NCI-H2227 (cell line): ENCODE results near the gene PIM3.

Experiments used
- DNase-seq: peaks from one replicate; lab custom pipeline; 2025; ENCODE audit not compliant: unreplicated experiment; lab: John Stamatoyannopoulos, UW

The PIM3 gene

GRCh38 chr22:49960159-49961004 lies at the start of gene PIM3:
Gene PIM3, plus strand, starts transcription at chr22:49960772. Its CDS starts 176 bp downstream, at chr22:49960948.
- DNase-seq = peak; percentile 97

- DNase-seq = no peak
Observed at GRCh38 chr22:49911881-49912625, 48.5 kb upstream of the PIM3 start.

- DNase-seq = no peak
Observed at GRCh38 chr22:49913026-49913425, 47.5 kb upstream of the PIM3 start.

DNA sequence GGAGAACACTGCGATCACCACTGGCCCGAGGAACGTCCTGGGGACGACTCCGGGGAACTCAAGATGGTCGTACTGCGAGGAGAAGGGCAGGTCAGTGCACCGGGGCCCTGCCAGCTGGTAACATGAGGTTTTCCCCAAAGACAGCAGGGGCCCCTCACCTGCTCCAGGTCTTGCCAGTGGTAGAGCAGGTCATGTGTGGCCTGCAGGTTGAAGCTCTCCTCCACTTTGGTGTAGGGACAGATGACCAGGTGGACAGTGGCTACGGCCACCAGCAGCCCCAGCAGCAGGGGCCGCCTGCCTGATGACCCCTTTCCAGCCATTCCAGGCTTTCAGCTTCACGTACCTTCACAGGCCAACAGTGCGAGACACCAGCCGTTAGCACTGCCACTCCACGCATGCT lies 47.1 kb upstream of the PIM3 start:
- DNase-seq = no peak

DNA sequence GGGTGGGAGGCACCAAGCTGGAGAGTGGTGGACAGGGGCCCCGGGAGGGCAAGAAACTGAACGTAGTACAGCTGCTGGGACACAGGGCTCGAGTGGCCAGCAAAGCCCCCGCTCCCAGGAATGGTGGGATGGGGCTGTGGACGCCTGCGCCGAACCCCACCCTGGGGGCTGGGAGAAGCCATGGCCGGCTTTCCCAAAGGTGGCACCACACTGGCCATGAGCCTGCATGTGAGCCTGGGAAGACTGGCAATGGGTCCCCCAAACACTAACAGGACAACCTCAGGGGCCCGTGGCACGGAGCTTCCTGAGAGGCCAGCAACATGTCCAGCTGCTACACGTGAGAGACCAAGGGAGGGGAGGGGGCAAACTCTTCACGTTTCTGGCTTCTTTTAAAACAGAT lies 46.3 kb upstream of the PIM3 start:
- DNase-seq = no peak

- DNase-seq = no peak
Observed at GRCh38 chr22:49915610-49916009, 45.0 kb upstream of the PIM3 start.

GRCh38 chr22:49916831-49917230 lies 43.7 kb upstream of the PIM3 start:
- no peak for DNase-seq

DNA sequence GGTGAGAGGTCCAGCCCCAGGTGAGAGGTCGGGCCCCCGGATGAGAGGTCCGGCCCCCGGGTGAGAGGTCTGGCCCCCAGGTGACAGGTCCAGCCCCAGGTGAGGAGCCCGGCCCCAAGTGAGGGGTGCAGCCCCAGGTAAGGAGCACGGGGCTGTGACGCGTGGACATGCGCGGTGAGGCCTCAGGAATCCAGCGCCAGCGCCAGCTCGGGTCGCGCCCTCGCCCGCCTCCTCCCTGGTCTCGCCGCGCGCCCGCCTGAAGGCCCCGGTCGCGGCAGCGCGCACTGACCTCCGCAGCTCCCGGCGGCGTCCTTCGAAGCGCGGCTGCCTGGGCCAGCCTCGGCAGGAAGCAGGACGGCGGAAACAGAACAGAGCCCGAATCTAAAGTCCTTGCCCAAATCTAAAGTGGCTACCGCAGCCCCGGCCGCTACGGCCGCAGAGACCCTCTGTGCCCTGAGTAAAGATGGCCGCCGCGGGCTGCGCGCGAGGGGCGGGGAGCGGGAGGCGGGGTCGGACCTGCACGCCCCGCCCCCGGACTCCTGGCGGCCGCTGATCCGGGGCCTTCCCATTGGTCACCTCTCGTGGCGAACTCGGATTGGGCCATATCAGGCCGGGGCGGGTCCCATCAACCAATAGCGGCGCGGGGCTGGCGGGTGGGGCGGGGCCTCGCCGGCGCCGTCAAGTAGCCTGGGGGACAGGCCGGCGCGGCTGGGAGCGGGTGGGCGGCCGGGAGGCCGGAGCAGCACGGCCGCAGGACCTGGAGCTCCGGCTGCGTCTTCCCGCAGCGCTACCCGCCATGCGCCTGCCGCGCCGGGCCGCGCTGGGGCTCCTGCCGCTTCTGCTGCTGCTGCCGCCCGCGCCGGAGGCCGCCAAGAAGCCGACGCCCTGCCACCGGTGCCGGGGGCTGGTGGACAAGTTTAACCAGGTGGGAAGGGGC lies 42.3 kb upstream of the PIM3 start, which contains the start of the genes ALG12 and CRELD2:
ALG12 (minus strand) TSS at position 465 of the 937 bp plus-strand sequence. CDS start 4,673 bp downstream, outside the sequence.
CRELD2 (plus strand) TSS at position 661 of the 937 bp plus-strand sequence; CDS start at position 797, 136 bp downstream.
- DNase-seq = peak; percentile 95

DNA sequence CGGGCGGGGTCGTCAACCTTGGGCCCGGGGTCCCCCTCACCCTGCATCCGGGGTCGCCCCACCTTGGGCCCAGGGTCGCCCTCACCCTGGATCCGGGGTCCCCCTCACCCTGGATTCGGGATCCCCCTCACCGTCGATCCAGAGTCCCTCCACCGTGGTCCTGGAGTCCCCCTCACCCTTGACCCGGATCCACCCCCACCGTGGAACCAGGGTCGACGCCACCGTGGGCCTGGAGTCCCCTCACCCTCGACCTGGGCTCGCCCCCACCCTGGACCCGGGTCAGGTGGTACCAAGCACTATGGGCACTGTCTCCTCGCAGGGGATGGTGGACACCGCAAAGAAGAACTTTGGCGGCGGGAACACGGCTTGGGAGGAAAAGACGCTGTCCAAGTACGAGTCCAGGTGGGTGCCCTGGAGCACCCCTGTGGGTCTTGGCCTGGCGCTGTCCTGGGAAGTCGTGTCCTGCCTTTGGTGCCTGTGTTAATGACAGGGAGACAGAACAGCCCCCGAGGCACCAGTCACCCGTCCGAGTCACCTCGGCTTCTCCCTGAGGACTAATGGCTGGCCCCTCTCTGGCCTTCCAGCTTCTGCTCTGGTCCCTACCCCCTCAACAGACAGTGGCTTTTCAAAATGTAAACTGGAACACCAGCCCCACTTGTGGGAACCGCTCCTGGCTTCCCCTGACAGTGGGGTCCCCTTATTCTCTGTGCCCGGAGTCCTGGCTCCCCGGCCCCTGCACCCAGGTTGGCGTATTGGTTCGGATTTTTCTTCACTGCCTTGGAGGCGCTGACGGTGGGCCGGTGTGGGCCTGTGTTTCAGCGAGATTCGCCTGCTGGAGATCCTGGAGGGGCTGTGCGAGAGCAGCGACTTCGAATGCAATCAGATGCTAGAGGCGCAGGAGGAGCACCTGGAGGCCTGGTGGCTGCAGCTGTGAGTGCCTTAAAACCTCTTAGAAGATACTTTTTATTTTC lies 41.4 kb upstream of the PIM3 start:
- DNase-seq = no peak

- no peak for DNase-seq
Observed at GRCh38 chr22:49920859-49921258, 39.7 kb upstream of the PIM3 start.

GRCh38 chr22:49921508-49922278 lies 38.9 kb upstream of the PIM3 start:
- DNase-seq = no peak

DNA sequence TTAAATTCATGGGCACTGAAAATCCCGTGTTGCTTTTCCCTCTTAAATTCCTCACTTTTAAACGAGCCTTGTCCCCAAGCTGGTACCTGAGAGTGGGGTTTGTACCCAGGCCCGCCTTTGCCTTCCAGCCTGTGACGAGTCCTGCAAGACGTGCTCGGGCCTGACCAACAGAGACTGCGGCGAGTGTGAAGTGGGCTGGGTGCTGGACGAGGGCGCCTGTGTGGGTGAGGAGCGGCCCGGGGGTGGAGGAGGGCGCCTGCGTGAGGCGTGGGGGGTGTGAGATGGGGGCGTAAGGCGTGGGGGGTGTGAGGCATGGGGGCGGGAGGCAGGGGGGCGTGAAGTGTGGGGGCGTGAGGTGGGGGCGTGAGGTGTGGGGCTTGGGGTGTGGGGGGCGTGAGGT lies 38.1 kb upstream of the PIM3 start:
- DNase-seq = no peak

- no peak for DNase-seq
Observed at GRCh38 chr22:49922926-49923325, 37.6 kb upstream of the PIM3 start.

DNA sequence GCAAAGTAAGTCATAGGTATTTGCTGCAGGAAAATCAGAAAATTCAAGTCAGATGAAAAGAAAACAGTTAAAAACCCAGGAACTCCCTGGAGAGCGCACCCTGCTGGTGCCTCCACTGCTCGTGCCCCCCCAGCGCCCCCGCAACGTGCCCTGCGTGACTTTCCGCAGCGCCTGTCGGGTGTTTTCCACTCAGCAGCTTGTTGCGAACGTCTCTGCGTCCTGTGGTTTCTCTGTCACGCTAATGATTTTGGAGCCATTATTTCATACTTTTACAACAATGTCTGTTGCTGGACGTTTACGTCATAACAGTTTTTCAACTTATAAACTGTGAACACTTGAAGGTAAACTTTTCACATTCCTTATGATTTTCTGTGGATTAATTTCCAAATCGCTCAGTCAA lies 37.1 kb upstream of the PIM3 start:
- no peak for DNase-seq

GRCh38 chr22:49924113-49924833 lies 36.3 kb upstream of the PIM3 start:
- DNase-seq = no peak

DNA sequence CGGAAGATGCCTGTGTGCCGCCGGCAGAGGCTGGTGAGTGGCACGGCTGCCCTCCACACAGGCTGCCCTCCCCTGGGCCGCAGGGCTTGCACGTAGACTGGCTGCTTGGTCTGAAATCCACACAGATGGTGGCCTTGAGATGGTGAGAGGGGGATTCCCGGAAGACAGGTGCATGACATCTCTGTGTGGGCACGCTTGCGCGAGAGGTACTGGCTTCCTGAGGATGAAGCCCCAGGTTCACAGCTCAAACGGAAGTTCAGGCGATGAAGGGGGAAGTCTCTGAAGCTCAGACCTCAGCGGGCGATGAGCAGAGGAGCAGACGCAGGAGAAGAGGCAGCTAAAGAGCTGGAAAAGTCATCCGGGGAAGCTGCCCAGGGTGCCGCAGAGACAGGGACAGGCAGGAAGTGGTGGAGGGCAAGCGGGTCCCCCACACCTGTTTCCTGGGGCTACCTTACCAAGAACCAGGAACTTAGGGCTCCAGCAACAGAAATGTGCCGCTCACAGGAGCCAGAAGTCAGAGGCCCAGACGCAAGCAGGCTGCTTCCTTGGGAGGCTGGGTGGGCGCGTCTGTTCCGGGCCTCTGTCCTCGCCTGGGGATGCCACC lies 34.9 kb upstream of the PIM3 start:
- DNase-seq = no peak

GRCh38 chr22:49926916-49927315 lies 33.7 kb upstream of the PIM3 start:
- DNase-seq = no peak
